T-helper 17 cell (primary cell): ENCODE results near the gene KCNK4. TPM values are rescaled to one million over a fixed set of nuclear protein-coding genes. Genes with fewer than 3 reads are reported as not detected.
A peak's percentile ranks its signal among the peaks of the same experiment; 100 is the strongest.

ENCODE experiments used
- ATAC-seq: fragments of 150-1000 bp; cut with Tn5 transposase; 2 replicates; pipeline ENCODE4 v1.10.0; 2021; ENCODE audit warnings: mild to moderate bottlenecking, moderate library complexity
- DNase-seq, 3 donors: peaks; one replicate each; pipeline versions ENCODE4 v3.0.0 to v3.0.0-alpha.2; 2020 to 2021
- H3K9me3 ChIP-seq: one replicate; pipeline ENCODE4 v1.7.0; 2013; ENCODE audit warnings: low read length, mild to moderate bottlenecking; ENCODE audit not compliant: control insufficient read depth, poor library complexity, severe bottlenecking
- H3K27ac Mint-ChIP-seq: one replicate; pipeline ENCODE4 v1.8.0; 2022; ENCODE audit warnings: mild to moderate bottlenecking, moderate library complexity, mixed read lengths
- H3K27me3 Mint-ChIP-seq: one replicate; pipeline ENCODE4 v1.8.0; 2022; ENCODE audit warnings: mixed read lengths
- H3K36me3 Mint-ChIP-seq: one replicate; pipeline ENCODE4 v1.8.0; 2022; ENCODE audit warnings: low read depth, mixed read lengths
- H3K4me1 Mint-ChIP-seq: one replicate; pipeline ENCODE4 v1.8.0; 2022; ENCODE audit warnings: mild to moderate bottlenecking, mixed read lengths
- H3K4me3 Mint-ChIP-seq: one replicate; pipeline ENCODE4 v1.8.0; 2022; ENCODE audit warnings: mild to moderate bottlenecking, moderate library complexity, mixed read lengths
- total RNA-seq, 4 donors: library from RNA in 2 of 4; stranded (reverse) in 2 of 4; gene quantifications; one replicate each; pipeline ENCODE4 v1.2.3 and lab custom pipeline; 2022 to 2026

KCNK4 gene
- total RNA-seq, 2 donors from 2014 or later = 0.50 TPM; not detected in 1

DNA sequence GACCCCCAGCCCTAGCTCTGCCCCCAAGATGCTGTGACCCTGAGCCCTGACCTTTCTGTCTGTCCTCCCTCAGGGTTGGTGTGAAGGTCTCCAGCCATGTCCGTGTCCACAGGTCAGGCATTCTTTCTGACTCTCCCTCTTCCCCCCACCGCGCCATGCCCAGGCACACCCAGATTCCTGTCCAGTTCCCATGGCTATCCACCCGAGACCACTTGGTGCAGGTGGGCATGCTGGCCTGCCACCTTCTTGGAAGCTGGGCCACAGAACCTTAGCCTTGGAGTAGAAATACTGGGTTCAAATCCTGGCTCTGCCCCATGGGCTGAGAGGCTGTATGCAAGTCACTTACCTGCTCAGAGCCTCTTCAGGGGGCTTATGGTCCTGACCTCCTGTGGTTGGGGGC is 42.1 kb upstream of the KCNK4 start:
- ATAC-seq (no peak), DNase-seq (no peak)
- Mint-ChIP-seq H3K27me3 (no peaks in the 10 kb centered on the region), H3K4me3 (peak overlapping the region; percentile 39), H3K4me1 (peaks cover 18% of the 10 kb centered on the region), H3K27ac (no peak overlapping the region), H3K36me3 (no peaks in the 10 kb centered on the region)
- no peaks in the 10 kb centered on the region for H3K9me3 ChIP-seq

DNA sequence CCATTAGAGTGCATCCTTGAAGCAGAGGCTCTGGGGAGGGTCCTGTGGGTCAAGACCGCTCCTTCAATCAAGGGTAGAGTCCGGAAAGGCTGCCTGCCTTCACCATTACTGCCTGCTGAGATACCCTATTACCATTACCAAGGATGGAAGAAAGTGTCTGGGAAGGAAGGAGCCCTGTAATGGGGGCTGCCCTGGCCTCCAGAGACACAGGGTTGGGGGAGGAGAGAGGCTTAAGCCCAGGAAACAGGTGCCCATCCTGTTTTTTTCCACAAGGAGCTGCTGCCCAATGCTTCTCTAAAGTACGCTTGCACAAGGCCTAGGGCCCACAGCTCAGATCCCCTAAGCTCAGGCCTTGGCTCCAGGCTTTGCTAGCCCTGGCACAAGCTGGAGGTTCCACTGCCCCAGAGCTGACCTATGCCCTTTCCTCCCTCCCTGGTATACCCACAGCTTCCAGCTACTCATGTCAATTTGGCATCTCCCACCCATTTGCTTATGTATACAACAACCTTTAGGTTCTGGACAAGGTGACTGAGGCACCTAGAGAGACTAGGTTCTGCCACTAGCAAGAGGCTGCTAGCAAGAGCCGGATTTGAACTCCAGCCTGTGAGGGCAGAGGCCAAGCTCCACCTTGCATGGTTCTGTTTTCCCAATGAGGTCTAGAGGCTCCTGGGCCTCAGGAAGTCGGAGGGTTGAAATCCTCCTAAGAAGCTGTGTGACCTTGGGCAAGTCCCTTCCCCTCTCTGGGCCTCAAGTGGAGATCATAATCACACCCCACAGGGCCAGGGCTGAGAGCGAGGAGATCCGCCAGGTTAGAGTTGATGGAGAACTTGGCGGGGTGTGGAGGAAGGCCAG is 41.3 kb upstream of the KCNK4 start:
- no peaks in the 10 kb centered on the region for H3K9me3 ChIP-seq
- Mint-ChIP-seq H3K4me1 (peaks cover 18% of the 10 kb centered on the region), H3K4me3 (peak overlapping the region; percentile 43), H3K27ac (no peak overlapping the region), H3K36me3 (no peaks in the 10 kb centered on the region), H3K27me3 (no peaks in the 10 kb centered on the region)
- DNase-seq (no peak), ATAC-seq (no peak)

DNA sequence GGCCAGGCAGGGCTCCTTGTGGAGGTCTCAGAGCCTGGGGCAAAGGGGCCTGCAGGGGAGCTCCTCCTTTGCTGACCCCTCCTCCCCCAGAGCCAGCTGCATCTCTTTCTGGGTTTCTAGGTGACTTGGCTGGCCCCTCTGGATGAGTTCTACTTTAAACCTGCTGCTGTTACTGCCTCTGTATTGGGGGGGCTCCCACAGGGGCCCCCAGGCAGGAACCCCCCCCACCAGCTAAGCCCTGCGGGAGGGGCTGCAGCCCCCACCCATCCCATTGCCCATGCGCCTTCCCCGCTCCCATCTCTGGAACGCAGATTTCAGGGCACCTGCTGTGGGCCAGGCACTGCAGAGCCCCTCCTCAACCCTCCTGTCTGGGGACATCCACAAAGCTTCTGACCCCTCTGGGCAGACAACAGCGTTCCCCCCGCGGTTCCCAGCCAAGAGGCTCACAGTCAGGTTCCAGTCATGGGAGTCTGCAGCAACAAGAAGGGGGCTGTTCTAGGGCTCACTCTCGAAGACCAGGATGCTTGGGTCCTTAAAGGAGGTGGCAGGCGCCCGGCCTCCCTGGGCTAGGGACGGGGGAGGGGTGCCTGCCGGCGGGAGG is 40.6 kb upstream of the KCNK4 start:
- no peaks in the 10 kb centered on the region for H3K9me3 ChIP-seq
- ATAC-seq = no peak
- H3K36me3 Mint-ChIP-seq = no peaks in the 10 kb centered on the region
- no peak for DNase-seq
- H3K4me1 Mint-ChIP-seq = peaks cover 18% of the 10 kb centered on the region
- H3K4me3 Mint-ChIP-seq = peak overlapping the region; percentile 84
- no peaks in the 10 kb centered on the region for H3K27me3 Mint-ChIP-seq
- peak overlapping the region; percentile 29 for H3K27ac Mint-ChIP-seq

DNA sequence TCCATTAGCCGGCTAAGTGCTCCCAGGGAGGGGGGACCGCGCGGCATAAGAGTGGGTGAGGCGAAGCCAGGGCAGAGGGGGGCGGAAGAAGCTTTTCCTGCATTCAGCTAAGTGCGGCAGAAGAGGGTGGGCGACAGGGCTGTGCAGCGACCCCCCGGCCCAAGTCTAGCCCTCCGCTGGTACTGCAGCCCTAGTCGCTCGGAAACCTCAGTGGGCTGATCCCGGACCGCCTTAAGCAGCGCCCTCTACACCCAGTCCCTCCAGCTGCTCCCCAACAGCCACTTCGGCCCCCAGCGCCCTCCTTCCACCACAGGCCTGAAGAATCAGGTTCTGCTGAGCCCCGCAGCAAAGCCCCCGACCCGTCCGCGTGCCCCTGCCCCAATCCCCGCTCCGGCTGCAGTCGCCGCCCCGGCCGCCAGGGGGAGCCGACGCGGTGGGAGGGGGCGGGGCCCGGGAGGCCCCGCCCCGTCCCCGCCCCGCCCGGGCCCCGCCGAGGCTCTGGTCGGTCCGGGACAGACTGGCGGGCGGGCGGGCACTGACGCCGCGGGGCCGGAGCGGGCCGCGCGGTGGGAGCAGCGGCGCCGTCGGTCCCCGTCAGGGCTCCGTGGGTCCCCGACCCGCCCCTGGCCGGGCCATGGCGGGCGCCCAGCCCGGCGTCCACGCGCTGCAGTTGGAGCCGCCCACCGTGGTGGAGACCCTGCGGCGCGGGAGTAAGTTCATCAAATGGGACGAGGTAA is 39.9 kb upstream of the KCNK4 start, which contains the start of gene PLCB3:
Gene PLCB3 (plus strand): TSS at position 515 of the 737 bp plus-strand sequence. CDS start 120 bp downstream, at position 635.
- H3K9me3 ChIP-seq = no peaks in the 10 kb centered on the region
- H3K27me3 Mint-ChIP-seq = no peaks in the 10 kb centered on the region
- H3K4me1 Mint-ChIP-seq = peaks cover 13% of the 10 kb centered on the region
- DNase-seq (peak; percentile 65 to 69 (median 68)), ATAC-seq (peak; percentile 65)
- H3K36me3 Mint-ChIP-seq = no peaks in the 10 kb centered on the region
- H3K27ac Mint-ChIP-seq = peak within 1 kb of the TSS; percentile 86
- H3K4me3 Mint-ChIP-seq = peak within 1 kb of the TSS; percentile 94

DNA sequence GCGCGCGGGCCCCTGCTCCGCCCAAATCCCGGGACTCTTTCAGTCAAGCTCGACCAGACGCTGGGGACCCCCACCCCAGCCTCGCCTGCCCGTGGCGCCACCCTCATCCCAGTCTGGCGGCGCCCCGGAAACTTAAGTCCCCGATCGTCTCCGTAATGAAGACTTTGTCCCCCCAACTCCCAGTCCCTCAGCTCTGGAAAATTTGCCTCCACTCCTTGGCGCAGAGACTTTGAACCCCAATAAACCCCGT is 39.4 kb upstream of the KCNK4 start:
- peaks cover 13% of the 10 kb centered on the region for H3K4me1 Mint-ChIP-seq
- DNase-seq = no peak
- no peaks in the 10 kb centered on the region for H3K27me3 Mint-ChIP-seq
- H3K9me3 ChIP-seq = no peaks in the 10 kb centered on the region
- peak overlapping the region; percentile 94 for H3K4me3 Mint-ChIP-seq
- ATAC-seq = no peak
- H3K36me3 Mint-ChIP-seq = no peaks in the 10 kb centered on the region
- H3K27ac Mint-ChIP-seq = peak overlapping the region; percentile 86

DNA sequence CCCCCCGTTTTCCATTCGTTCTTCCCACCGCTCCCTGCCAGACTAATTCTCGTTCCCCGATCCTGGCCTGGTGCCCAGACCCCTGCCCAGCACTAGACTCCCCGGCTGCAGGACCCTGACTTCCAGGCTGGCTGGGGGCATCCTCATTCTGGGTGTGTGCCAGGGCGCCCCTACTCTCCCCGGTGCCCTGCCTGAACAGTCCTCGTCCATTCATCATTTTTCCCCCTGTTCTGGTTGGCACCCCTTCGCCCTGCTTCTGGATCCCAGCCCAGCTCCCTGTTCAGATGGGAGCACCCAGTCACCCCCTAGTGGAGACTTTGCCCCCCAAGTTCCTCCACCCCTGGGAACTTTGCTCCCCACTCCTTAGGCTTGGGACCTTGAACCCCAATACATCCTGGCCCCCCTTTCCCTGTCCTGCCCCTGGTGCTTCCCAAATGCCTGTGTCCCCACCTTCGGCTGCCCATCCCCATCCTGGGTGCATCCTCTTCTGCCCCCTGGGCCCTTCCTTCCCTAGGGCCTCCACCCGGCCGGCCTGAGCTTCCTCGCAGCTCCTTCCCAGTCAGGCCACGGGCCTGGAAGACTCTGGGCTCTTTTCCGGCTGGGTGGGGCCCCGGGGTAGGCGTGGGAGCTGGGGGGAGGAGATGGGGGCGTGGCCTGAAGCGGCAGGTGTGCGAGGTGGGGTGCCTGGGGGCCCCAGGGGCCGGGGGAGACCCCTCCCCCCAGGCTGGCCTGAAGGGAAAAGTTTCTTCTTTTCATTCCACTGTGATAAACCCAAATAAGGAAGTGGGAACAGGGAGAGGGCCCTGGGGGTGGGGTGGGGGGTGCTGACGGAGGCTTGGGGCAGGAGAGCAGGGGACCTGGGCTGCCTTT is 38.9 kb upstream of the KCNK4 start:
- H3K27me3 Mint-ChIP-seq = no peaks in the 10 kb centered on the region

DNA sequence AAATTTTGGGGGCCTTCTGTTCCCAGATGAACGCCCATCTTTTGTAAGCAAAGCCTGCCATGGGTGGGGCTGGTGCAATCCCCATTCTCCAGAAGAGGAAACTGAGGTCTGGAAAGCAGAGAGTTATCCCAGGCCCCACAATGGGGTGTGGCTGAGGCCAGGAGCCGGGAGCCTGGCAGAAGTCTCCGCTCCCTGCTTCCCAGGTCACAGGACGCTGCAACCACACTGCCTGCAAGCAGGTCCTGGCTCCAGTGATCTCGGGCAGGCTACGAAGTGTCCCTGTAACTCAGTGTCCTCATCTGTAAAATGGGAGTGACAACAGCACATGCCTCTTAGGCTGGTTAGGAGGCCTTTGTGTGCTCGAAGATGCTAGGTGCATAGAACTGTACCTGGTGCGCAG is 38.1 kb upstream of the KCNK4 start:
- no peaks in the 10 kb centered on the region for H3K9me3 ChIP-seq
- Mint-ChIP-seq H3K36me3 (no peaks in the 10 kb centered on the region), H3K4me1 (peaks cover 13% of the 10 kb centered on the region), H3K27me3 (no peaks in the 10 kb centered on the region), H3K4me3 (peak overlapping the region; percentile 94), H3K27ac (no peak overlapping the region)
- ATAC-seq = no peak
- DNase-seq = no peak

More for the DNA sequence above, 38.9 kb upstream of the KCNK4 start:
- DNase-seq = no peak
- Mint-ChIP-seq H3K27ac (peak overlapping the region; percentile 86), H3K4me1 (peaks cover 13% of the 10 kb centered on the region), H3K36me3 (no peaks in the 10 kb centered on the region), H3K4me3 (peak overlapping the region; percentile 94)
- no peak for ATAC-seq
- no peaks in the 10 kb centered on the region for H3K9me3 ChIP-seq

DNA sequence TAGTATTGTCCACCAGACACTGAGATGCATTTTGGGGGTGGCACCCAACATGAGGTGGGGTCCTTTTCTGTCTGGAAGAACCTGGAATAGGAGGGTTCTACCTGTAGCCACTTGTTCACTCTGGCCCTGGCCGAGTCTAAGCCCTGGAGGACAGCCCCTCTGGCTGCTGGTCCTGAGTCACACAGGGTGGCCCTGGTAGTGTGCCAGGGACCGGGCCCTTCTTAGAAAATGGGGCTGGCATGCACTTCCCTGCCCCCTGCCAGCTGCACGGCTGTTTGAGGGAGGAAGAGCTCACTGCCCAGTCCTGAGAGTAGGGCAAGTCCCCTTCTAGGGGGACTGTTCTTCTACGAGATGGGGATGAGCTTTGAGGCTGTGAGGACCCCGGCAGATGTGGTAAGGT is 37.6 kb upstream of the KCNK4 start:
- no peak for DNase-seq
- Mint-ChIP-seq H3K27ac (no peak overlapping the region), H3K36me3 (no peaks in the 10 kb centered on the region), H3K4me3 (peak overlapping the region; percentile 25), H3K4me1 (peaks cover 13% of the 10 kb centered on the region), H3K27me3 (no peaks in the 10 kb centered on the region)
- H3K9me3 ChIP-seq = no peaks in the 10 kb centered on the region
- ATAC-seq = no peak

DNA sequence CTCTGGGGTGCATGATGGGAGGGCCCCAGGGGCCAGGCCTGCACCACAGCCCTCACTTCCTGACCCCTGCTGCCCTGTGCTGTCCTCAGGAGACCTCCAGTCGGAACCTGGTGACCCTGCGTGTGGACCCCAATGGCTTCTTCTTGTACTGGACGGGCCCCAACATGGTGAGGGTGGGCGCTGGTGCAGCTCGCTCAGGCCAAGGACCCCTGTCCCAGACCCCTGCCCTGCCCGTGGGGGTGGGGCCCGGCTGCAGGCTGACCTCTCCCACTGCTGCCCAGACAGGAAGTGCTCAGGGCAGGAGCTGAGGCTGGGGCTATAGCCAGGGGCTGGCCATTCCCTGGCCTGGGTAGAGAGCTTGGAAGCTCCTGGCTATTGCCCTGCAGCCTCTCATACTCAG is 36.8 kb upstream of the KCNK4 start:
- Mint-ChIP-seq H3K4me3 (no peak overlapping the region), H3K36me3 (peaks cover 1% of the 10 kb centered on the region), H3K27ac (no peak overlapping the region), H3K27me3 (no peaks in the 10 kb centered on the region), H3K4me1 (peaks cover 14% of the 10 kb centered on the region)
- DNase-seq (no peak), ATAC-seq (no peak)
- no peaks in the 10 kb centered on the region for H3K9me3 ChIP-seq

DNA sequence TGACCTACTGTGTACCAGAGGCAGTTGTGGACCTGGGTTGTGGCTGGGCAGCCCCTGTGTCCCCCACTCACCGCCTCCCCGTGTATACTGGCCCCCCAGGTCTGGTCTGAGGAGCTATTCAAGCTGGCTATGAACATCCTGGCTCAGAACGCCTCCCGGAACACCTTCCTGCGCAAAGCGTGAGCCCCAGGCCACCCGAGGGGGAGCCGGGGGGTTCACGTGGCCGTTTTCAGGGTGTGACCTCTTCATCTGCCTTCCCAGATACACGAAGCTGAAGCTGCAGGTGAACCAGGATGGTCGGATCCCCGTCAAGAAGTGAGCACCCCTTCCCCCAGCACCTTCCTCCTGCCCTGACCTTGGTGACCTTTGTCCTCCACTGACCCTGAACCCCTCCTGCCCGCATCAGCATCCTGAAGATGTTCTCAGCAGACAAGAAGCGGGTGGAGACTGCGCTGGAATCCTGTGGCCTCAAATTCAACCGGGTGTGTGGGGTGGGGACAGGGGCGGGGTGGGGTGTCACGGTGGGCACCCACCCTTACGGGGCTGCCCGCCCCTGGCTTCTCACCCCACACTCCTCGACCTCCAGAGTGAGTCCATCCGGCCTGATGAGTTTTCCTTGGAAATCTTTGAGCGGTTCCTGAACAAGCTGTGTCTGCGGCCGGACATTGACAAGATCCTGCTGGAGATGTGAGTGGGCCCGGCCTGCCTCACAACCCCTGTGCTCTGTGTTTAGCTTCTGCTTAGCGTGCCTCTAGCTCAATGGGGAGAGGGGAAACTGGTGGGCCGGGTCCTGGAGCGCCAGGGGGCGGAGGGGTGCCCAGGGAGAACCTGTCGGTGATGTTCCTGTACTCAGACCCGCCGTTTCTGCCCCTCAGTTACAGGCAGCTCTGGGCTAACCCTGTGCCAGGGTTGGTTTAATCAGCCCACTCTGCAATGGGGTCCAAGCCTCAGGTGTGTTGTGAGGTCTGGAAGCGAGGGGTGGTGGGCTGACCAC is 35.7 kb upstream of the KCNK4 start:
- no peak for ATAC-seq
- H3K27ac Mint-ChIP-seq = no peak overlapping the region
- H3K4me1 Mint-ChIP-seq = peaks cover 19% of the 10 kb centered on the region

DNA sequence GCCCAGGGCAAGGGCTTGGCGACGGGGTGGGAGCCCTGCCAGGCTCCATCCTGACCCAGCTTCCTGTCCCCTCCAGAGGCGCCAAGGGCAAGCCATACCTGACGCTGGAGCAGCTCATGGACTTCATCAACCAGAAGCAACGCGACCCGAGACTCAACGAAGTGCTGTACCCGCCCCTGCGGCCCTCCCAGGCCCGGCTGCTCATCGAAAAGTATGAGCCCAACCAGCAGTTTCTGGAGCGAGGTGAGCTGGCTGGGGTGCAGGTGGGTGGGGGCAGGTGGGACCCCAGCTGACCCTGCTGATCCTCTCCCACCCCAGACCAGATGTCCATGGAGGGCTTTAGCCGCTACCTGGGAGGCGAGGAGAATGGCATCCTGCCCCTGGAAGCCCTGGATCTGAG is 34.8 kb upstream of the KCNK4 start:
- no peak overlapping the region for H3K27ac Mint-ChIP-seq
- H3K27me3 Mint-ChIP-seq = no peaks in the 10 kb centered on the region
- no peaks in the 10 kb centered on the region for H3K9me3 ChIP-seq
- no peak for DNase-seq
- peaks cover 17% of the 10 kb centered on the region for H3K4me1 Mint-ChIP-seq
- H3K36me3 Mint-ChIP-seq = peaks cover 5% of the 10 kb centered on the region
- no peak for ATAC-seq
- no peak overlapping the region for H3K4me3 Mint-ChIP-seq

More for the DNA sequence above, 35.7 kb upstream of the KCNK4 start:
- Mint-ChIP-seq H3K27me3 (no peaks in the 10 kb centered on the region), H3K36me3 (peaks cover 5% of the 10 kb centered on the region), H3K4me3 (no peak overlapping the region)
- DNase-seq = no peak
- H3K9me3 ChIP-seq = no peaks in the 10 kb centered on the region

DNA sequence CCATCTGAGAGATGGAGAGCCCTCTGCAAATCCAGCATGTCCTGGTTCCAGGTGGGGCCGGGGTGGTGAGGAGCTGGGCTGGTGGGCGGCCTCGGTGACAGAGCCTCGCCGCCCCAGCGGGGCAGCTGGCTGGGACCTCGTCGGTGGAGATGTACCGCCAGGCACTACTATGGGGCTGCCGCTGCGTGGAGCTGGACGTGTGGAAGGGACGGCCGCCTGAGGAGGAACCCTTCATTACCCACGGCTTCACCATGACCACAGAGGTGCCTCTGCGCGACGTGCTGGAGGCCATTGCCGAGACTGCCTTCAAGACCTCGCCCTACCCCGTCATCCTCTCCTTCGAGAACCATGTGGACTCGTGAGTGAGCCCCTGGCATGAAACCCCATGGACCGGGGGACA is 32.7 kb upstream of the KCNK4 start:
- H3K27ac Mint-ChIP-seq = no peak overlapping the region
- peaks cover 13% of the 10 kb centered on the region for H3K4me1 Mint-ChIP-seq
- H3K36me3 Mint-ChIP-seq = peaks cover 5% of the 10 kb centered on the region
- no peak for ATAC-seq
- H3K27me3 Mint-ChIP-seq = no peaks in the 10 kb centered on the region
- no peaks in the 10 kb centered on the region for H3K9me3 ChIP-seq
- DNase-seq = no peak
- H3K4me3 Mint-ChIP-seq = no peak overlapping the region
